DND-41 (cell line): ENCODE measurements around the gene SHC2.

Source experiments
- ATAC-seq: fragments of 200-7000 bp; cut with Tn5 transposase; 3 replicates; pipeline ENCODE4 v1.9.1; 2021; ENCODE audit warnings: low read depth; ENCODE audit not compliant: insufficient read depth
- DNase-seq: peaks from one replicate; pipeline ENCODE4 v3.0.0-alpha.2; 2020
- H2AFZ ChIP-seq: 2 replicates; pipeline ENCODE4 v1.6.0; 2012; ENCODE audit warnings: low read depth, low read length
- H3K27ac ChIP-seq: 2 replicates; pipeline ENCODE4 v1.5.1; 2012; ENCODE audit warnings: low read length, inconsistent platforms
- H3K27me3 ChIP-seq: fragments of 200-600 bp; sonication (generic); 2 replicates; pipeline ENCODE4 v1.6.0; 2012; ENCODE audit warnings: low read length, mild to moderate bottlenecking, inconsistent platforms; ENCODE audit not compliant: insufficient read depth, poor library complexity
- H3K36me3 ChIP-seq: 2 replicates; pipeline ENCODE4 v1.5.1; 2012; ENCODE audit warnings: low read length, inconsistent platforms; ENCODE audit not compliant: insufficient read depth
- H3K4me1 ChIP-seq: 2 replicates; pipeline ENCODE4 v1.5.1; 2012; ENCODE audit warnings: mild to moderate bottlenecking, low read length; ENCODE audit not compliant: insufficient read depth
- H3K4me2 ChIP-seq: 2 replicates; pipeline ENCODE4 v1.6.0; 2012; ENCODE audit warnings: mild to moderate bottlenecking, moderate library complexity, low read length, inconsistent platforms; ENCODE audit not compliant: insufficient read depth
- H3K4me3 ChIP-seq, 2 experiments: fragments of 200-600 bp in 1 of 2; shearing (Covaris generic) in 1 of 2; 2 replicates each; pipeline ENCODE4 v1.5.1; 2012 to 2016; ENCODE audit warnings: inconsistent platforms in 2 of 2, low read length in 2 of 2, mild to moderate bottlenecking in 2 of 2, low read depth in 1 of 2, moderate library complexity in 1 of 2
- H3K79me2 ChIP-seq: 2 replicates; pipeline ENCODE4 v1.6.0; 2012; ENCODE audit warnings: low read length, inconsistent platforms; ENCODE audit not compliant: insufficient read depth
- H3K9ac ChIP-seq: 2 replicates; pipeline ENCODE4 v1.6.0; 2012; ENCODE audit warnings: low read depth, mild to moderate bottlenecking, inconsistent platforms, low read length, moderate library complexity
- H3K9me3 ChIP-seq: 2 replicates; pipeline ENCODE4 v1.5.1; 2012; ENCODE audit warnings: low read length, moderate library complexity, mild to moderate bottlenecking, inconsistent platforms; ENCODE audit not compliant: insufficient read depth, severe bottlenecking
- H4K20me1 ChIP-seq: 2 replicates; pipeline ENCODE4 v1.6.0; 2012; ENCODE audit warnings: low read length; ENCODE audit not compliant: insufficient read depth
- EZH2 ChIP-seq: IDR thresholded peaks from 3 replicates; pipeline ENCODE4 v1.6.1; 2012; ENCODE audit warnings: borderline replicate concordance, low read depth, mild to moderate bottlenecking, moderate library complexity, low read length, inconsistent platforms; ENCODE audit not compliant: severe bottlenecking
- TF ChIP-seq, protein P1 (sequence below): IDR thresholded peaks from 2 replicates; pipeline ENCODE4 v1.5.1; 2012; ENCODE audit warnings: borderline replicate concordance, low read length, moderate library complexity, mild to moderate bottlenecking; ENCODE audit not compliant: poor library complexity, severe bottlenecking; ENCODE audit errors: extremely low read depth

SHC2 gene

DNA sequence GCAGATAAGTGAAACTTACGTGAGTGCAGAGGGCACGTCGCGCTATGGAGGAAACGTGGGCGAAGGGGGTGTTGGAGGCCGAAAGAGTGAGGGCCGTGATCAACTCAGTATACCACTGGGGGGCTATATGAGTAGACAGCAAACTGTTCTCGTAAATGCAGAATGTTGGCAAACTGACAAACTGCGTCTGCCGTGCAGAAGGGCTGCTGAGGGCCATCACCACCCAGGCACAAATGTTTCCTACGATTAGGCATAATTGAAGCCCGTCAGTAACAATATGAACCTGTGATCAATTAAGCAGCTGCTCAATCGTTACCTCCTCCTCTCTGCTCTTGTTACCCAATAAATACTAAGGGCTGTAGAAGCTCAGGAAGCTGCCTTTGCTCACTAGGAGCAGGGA is 18.1 kb upstream of the SHC2 start:
- TF ChIP-seq, protein P1, sequence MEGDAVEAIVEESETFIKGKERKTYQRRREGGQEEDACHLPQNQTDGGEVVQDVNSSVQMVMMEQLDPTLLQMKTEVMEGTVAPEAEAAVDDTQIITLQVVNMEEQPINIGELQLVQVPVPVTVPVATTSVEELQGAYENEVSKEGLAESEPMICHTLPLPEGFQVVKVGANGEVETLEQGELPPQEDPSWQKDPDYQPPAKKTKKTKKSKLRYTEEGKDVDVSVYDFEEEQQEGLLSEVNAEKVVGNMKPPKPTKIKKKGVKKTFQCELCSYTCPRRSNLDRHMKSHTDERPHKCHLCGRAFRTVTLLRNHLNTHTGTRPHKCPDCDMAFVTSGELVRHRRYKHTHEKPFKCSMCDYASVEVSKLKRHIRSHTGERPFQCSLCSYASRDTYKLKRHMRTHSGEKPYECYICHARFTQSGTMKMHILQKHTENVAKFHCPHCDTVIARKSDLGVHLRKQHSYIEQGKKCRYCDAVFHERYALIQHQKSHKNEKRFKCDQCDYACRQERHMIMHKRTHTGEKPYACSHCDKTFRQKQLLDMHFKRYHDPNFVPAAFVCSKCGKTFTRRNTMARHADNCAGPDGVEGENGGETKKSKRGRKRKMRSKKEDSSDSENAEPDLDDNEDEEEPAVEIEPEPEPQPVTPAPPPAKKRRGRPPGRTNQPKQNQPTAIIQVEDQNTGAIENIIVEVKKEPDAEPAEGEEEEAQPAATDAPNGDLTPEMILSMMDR: no peak
- no peak for TF ChIP-seq EZH2
- Histone ChIP-seq H2AFZ (no peak overlapping the region), H4K20me1 (no peaks in the 10 kb centered on the region), H3K36me3 (no peaks in the 10 kb centered on the region), H3K4me1 (no peaks in the 10 kb centered on the region), H3K9ac (no peak overlapping the region), H3K4me2 (no peak overlapping the region), H3K4me3 (no peak overlapping the region), H3K27ac (no peak overlapping the region), H3K27me3 (no peaks in the 10 kb centered on the region), H3K9me3 (no peaks in the 10 kb centered on the region), H3K79me2 (no peaks in the 10 kb centered on the region)
- ATAC-seq (no peak), DNase-seq (no peak)

DNA sequence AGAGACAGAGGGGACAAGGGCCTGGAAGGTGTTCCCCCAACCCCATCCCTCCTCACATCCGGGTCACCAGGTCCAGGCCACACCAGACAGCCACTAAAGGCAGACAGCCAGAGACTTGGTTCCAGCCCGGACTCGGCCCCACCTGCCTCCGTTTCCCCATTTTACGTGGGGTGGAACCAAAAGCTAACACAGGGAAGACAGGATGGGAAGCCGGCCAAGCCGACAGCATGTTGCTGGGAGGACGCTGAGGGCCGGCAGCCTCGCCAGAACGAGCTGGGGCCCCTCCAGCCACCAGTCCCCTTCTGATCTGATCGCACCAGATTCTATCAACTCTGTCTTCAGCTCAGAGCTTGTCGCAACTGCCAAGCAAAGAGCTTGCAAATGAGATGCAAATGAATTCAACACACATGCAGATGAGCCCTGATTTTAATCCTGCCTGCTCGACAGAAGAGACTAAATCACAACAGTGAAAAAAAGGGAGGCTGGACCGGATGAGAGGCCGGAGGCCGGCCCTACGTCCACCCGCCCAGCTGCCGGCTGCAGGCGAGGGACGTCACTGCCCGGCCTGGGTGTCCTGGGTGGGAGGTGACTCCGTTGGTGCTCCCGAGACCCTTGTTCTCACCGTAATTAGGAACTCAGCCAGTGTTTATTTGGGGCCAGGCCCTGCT is 17.5 kb upstream of the SHC2 start:
- TF ChIP-seq, protein P1: no peak
- no peak for TF ChIP-seq EZH2
- Histone ChIP-seq H3K27ac (no peak overlapping the region), H3K9ac (no peak overlapping the region), H3K27me3 (no peaks in the 10 kb centered on the region), H2AFZ (no peak overlapping the region), H3K9me3 (no peaks in the 10 kb centered on the region), H3K4me2 (no peak overlapping the region), H3K4me3 (no peak overlapping the region), H3K79me2 (no peaks in the 10 kb centered on the region), H3K36me3 (no peaks in the 10 kb centered on the region), H4K20me1 (no peaks in the 10 kb centered on the region), H3K4me1 (no peaks in the 10 kb centered on the region)
- ATAC-seq (no peak), DNase-seq (no peak)

DNA sequence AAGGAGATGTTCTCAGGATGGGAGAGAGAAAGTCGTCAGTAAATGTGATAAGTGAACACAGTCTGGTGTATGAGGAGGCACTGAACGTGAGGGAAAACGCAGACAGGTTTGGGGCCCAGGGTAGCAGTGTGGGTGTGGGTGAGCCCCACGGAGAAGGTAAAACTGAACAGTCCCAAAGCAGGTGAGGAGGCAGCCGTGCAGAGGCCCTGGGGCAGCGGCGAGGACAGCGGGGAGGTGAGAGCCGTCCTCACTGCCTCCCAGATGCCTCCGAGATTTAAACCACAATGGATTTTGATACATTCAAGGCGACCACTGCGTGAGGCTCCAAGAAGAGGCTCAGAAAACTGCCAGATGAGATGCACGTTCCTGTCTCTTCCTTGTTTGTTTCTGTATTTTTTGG is 14.5 kb upstream of the SHC2 start:
- TF ChIP-seq EZH2: no peak
- TF ChIP-seq, protein P1: no peak
- H3K79me2 ChIP-seq: no peaks in the 10 kb centered on the region
- no peak for DNase-seq
- no peaks in the 10 kb centered on the region for H3K4me1 ChIP-seq
- H3K27me3 ChIP-seq: no peaks in the 10 kb centered on the region
- no peak overlapping the region for H3K4me2 ChIP-seq
- no peak overlapping the region for H3K9ac ChIP-seq
- no peak for ATAC-seq
- no peak overlapping the region for H2AFZ ChIP-seq
- H3K36me3 ChIP-seq: no peaks in the 10 kb centered on the region
- no peaks in the 10 kb centered on the region for H4K20me1 ChIP-seq
- H3K9me3 ChIP-seq: no peaks in the 10 kb centered on the region
- no peak overlapping the region for H3K4me3 ChIP-seq
- no peak overlapping the region for H3K27ac ChIP-seq
